Panc1 (cell line): ENCODE data around the gene MBD5. TPM values are rescaled to one million over a fixed set of nuclear protein-coding genes. Genes with fewer than 3 reads are reported as not detected.

Experiments
- ATAC-seq: fragments of 200-7000 bp; cut with Tn5 transposase; 2 replicates; pipeline ENCODE4 v1.9.1; 2020; ENCODE audit warnings: mild to moderate bottlenecking, moderate library complexity
- BruUV-seq: library from RNA; stranded (reverse); fragments of 400-500 nt; replicated peaks from 2 replicates; lab custom pipeline; 2021; lab: Mats Ljungman, UMichigan
- CTCF ChIA-PET: fragments of 300-600 bp; sonication (Branson Sonifier 250); formaldehyde crosslinking; loops from one replicate; lab custom pipeline; 2022; ENCODE audit warnings: antibody characterized with exemption; lab: Charles Lee
- POLR2A ChIA-PET: fragments of 300-600 bp; sonication (Branson Sonifier 250); formaldehyde crosslinking; loops from one replicate; lab custom pipeline; 2022; ENCODE audit warnings: antibody characterized with exemption; lab: Charles Lee
- DNase-seq: peaks from one replicate; pipeline ENCODE4 v3.0.0-alpha.2; 2010; ENCODE audit warnings: low read depth, low spot score
- H3K27ac ChIP-seq: 2 replicates; pipeline ENCODE4 v1.5.1; 2011; ENCODE audit warnings: mild to moderate bottlenecking, low read length, inconsistent platforms
- H3K27me3 ChIP-seq: fragments of 200-500 bp; sonication (Bioruptor generic); 2 replicates; pipeline ENCODE4 v1.6.0; 2014; ENCODE audit warnings: low read length, inconsistent platforms; ENCODE audit not compliant: control insufficient read depth, insufficient read depth
- H3K36me3 ChIP-seq: fragments of 200-500 bp; sonication (Bioruptor generic); 2 replicates; pipeline ENCODE4 v1.5.1; 2014; ENCODE audit warnings: inconsistent platforms, mild to moderate bottlenecking, low read length, moderate library complexity; ENCODE audit not compliant: control insufficient read depth, insufficient read depth
- H3K4me1 ChIP-seq: 2 replicates; pipeline ENCODE4 v1.5.1; 2011; ENCODE audit warnings: inconsistent platforms, mild to moderate bottlenecking, low read length, moderate library complexity; ENCODE audit not compliant: control insufficient read depth, insufficient read depth
- H3K4me3 ChIP-seq, 2 experiments: 2 replicates each; pipeline ENCODE4 v1.5.1; 2011 to 2012; ENCODE audit warnings: low read depth in 2 of 2, low read length in 2 of 2, mild to moderate bottlenecking in 2 of 2, inconsistent platforms in 1 of 2, moderate library complexity in 1 of 2
- H3K9me3 ChIP-seq: fragments of 200-500 bp; sonication (Bioruptor generic); 2 replicates; pipeline ENCODE4 v1.5.1; 2014; ENCODE audit warnings: low read depth, mild to moderate bottlenecking, inconsistent platforms, low read length, moderate library complexity; ENCODE audit not compliant: control insufficient read depth, insufficient read depth
- CTCF ChIP-seq: fragments of 450-650 bp; IDR thresholded peaks from 2 replicates; pipeline ENCODE4 v1.5.1; 2017; ENCODE audit warnings: mild to moderate bottlenecking
- POLR2AphosphoS5 ChIP-seq: IDR thresholded peaks from 2 replicates; pipeline ENCODE4 v1.6.1; 2012; ENCODE audit warnings: mild to moderate bottlenecking, low read depth, low read length, moderate library complexity
- REST ChIP-seq, 2 experiments: IDR thresholded peaks; 2 replicates each; pipeline ENCODE4 v1.6.1; 2011 to 2012; ENCODE audit warnings: low read depth in 2 of 2, control low read depth in 1 of 2, low read length in 1 of 2, mild to moderate bottlenecking in 1 of 2, moderate library complexity in 1 of 2; ENCODE audit not compliant: insufficient read depth in 1 of 2
- SIN3A ChIP-seq: IDR thresholded peaks from 2 replicates; pipeline ENCODE4 v1.6.1; 2012; ENCODE audit warnings: low read depth, mild to moderate bottlenecking, low read length, moderate library complexity, borderline replicate concordance; ENCODE audit not compliant: insufficient read depth
- TCF7L2 ChIP-seq: IDR thresholded peaks from 2 replicates; pipeline ENCODE4 v1.6.1; 2011; ENCODE audit warnings: mild to moderate bottlenecking, low read depth, low read length, inconsistent platforms
- in situ Hi-C: cut with HindIII; loops from 2 replicates; pipeline ENCODE4 v1.10.0; 2016; ENCODE audit warnings: low sequenced_read_pairs, low pct_unique_long_range_greater_than_20kb
- intact Hi-C: fragments of 100-400 bp; cut with micrococcal nuclease; formaldehyde crosslinking; loops from one replicate; pipeline ENCODE4 v1.10.0; 2022; ENCODE audit not compliant: unreplicated experiment
- total RNA-seq: library from RNA; stranded (reverse); gene quantifications from one replicate; pipeline ENCODE4 v1.2.1, GENCODE V29; 2021; ENCODE audit not compliant: unreplicated experiment

Gene MBD5
- total RNA-seq, 1 experiment from 2014 or later, result 40.2 TPM

DNA sequence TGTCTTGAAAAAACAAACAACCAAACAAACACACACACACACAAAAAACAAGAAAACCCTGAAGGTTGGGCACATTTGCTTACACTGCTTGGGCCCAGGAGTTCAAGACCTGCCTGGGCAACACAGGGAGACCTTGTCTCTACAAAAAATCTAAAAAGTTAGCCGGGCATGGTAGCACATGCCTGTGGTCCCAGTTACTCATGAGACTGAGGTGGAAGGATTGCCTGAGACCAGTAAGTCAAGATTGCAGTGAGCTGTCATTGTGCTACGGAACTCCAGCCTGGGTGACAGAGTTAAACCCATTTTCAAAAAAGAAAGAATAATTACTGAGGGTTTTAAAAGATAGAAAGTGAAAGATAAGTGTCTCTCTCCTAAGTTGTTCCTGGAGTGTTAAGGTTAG lies 103.4 kb downstream of the MBD5 start:
- ChIA-PET POLR2A (no interaction called here), CTCF (no interaction called here)
- ATAC-seq (no peak), DNase-seq (no peak)
- Histone ChIP-seq H3K36me3 (no peaks in the 10 kb centered on the region), H3K27ac (no peak overlapping the region), H3K9me3 (no peaks in the 10 kb centered on the region), H3K4me3 (no peak overlapping the region), H3K27me3 (no peaks in the 10 kb centered on the region), H3K4me1 (no peaks in the 10 kb centered on the region)
- no peak for TF ChIP-seq TCF7L2
- BruUV-seq, result no TSS peak
- intact Hi-C loops, result no loop called here
- in situ Hi-C loops, result no loop called here

DNA sequence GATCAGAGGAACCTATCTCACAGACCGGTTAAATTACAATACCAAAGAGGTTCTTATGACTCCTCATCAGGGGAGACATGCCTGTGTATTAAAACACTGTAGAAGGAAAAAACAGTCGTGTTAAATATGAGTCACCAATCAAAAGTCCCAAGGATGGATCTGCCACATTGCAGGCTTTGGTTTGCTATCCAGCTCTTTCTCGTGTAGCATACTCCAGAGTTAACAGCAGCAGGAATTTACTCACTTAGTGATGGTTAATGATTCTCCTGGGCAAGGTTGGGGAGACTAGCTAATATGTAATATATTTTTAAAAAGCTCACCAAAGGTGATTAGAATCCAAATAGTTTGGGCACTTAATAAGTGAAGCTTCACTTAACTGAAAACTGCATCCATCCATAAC lies 109.7 kb downstream of the MBD5 start:
- H3K36me3 ChIP-seq, result no peaks in the 10 kb centered on the region
- no peak overlapping the region for H3K4me3 ChIP-seq
- TF ChIP-seq REST (IDR thresholded peaks at IDR 0.05; ENCODE audit: insufficient read depth in 1 of 2, low read depth in 2 of 2, low read length in 1 of 2) (no peak), POLR2AphosphoS5 (no peak), CTCF (no peak), TCF7L2 (no peak), SIN3A (no peak)
- no peaks in the 10 kb centered on the region for H3K4me1 ChIP-seq
- ATAC-seq (no peak), DNase-seq (no peak)
- in situ Hi-C loops, result no loop called here
- POLR2A ChIA-PET, result no interaction called here
- no TSS peak for BruUV-seq
- CTCF ChIA-PET, result no interaction called here
- H3K27me3 ChIP-seq, result no peaks in the 10 kb centered on the region
- no peaks in the 10 kb centered on the region for H3K9me3 ChIP-seq
- intact Hi-C loops, result no loop called here
- no peak overlapping the region for H3K27ac ChIP-seq

DNA sequence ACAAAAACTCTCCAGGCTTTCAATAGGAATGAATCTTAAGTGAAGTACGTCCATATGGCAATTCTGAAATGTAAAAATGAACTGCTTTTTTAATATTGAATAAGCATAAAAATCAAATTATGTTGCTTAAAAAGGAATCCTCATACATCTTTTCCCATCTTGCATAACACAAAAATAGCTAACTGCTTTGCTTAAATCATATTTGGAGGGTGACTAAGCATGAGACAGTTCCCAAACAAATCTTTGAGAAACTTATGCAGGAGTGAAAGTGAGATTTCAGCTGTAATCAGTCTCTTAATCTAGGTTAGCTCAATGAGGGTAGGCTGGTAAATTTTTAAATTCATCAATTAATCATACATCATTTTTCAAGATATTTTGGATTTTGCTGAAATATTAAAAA lies 111.5 kb downstream of the MBD5 start:
- no peak for TF ChIP-seq SIN3A
- no peak for TF ChIP-seq TCF7L2
- no peak for TF ChIP-seq REST (IDR thresholded peaks at IDR 0.05; ENCODE audit: insufficient read depth in 1 of 2, low read depth in 2 of 2, low read length in 1 of 2)
- TF ChIP-seq CTCF, result no peak
- TF ChIP-seq POLR2AphosphoS5, result no peak
- in situ Hi-C loops (no loop called here), intact Hi-C loops (no loop called here)
- ATAC-seq, result no peak
- H3K27me3 ChIP-seq, result no peaks in the 10 kb centered on the region
- H3K36me3 ChIP-seq, result no peaks in the 10 kb centered on the region
- H3K4me3 ChIP-seq, result no peak overlapping the region
- no peaks in the 10 kb centered on the region for H3K9me3 ChIP-seq
- POLR2A ChIA-PET, result no interaction called here
- H3K27ac ChIP-seq, result no peak overlapping the region
- no TSS peak for BruUV-seq
- CTCF ChIA-PET, result no interaction called here
- DNase-seq, result no peak
- no peaks in the 10 kb centered on the region for H3K4me1 ChIP-seq
